ENCODE results near the gene AKAP13.

- TF ChIP-seq CTCF (conservative IDR thresholded peaks at IDR 0.05; ENCODE audit: low read depth, low read length) = no peak
- TF ChIP-seq EZH2 (IDR thresholded peaks at IDR 0.05; ENCODE audit: borderline replicate concordance, low read depth, low read length, poor library complexity, severe bottlenecking) = no peak
These were observed 369.1 kb downstream of the AKAP13 start for GRCh38 chr15:85749261-85750151.

Measured in A673 (cell line).